Hypothalamus (tissue), 51 donors: Measurements from ENCODE around the gene DLEC1.

Source experiments
- DNase-seq, 51 donors: peaks; one replicate each; lab custom pipeline; 2025; lab: John Stamatoyannopoulos, UW

DLEC1 gene

GRCh38 chr3:38039101-38039898, at the start of gene DLEC1:
DLEC1 (plus strand) TSS chr3:38039208; CDS start chr3:38039226, 18 bp downstream.
- DNase-seq = peak in 20 of 51 donors; percentile 7 to 39 (median 27)

- no peak for DNase-seq
Observed at GRCh38 chr3:37989821-37990480, 49.1 kb upstream of the DLEC1 start.

GRCh38 chr3:37990527-37990926, 48.5 kb upstream of the DLEC1 start, which contains the start of gene VILL:
VILL (plus strand) TSS chr3:37990786; CDS start chr3:37993673, 2,887 bp downstream.
- DNase-seq = no peak

GRCh38 chr3:37991109-37991508, 47.9 kb upstream of the DLEC1 start:
- DNase-seq = no peak

- no peak for DNase-seq
Observed at GRCh38 chr3:37991823-37992222, 47.2 kb upstream of the DLEC1 start.

GRCh38 chr3:37992271-37993066, 46.5 kb upstream of the DLEC1 start:
- no peak for DNase-seq

- DNase-seq = no peak
Observed at GRCh38 chr3:37993067-37993455, 45.9 kb upstream of the DLEC1 start.

GRCh38 chr3:37993460-37993819, 45.6 kb upstream of the DLEC1 start:
- DNase-seq = no peak

- peak in 48 of 51 donors; percentile 17 to 88 (median 47) for DNase-seq
Observed at GRCh38 chr3:37993820-37994638, 45.0 kb upstream of the DLEC1 start.

- DNase-seq = no peak
Observed at GRCh38 chr3:37994639-37994972, 44.4 kb upstream of the DLEC1 start.

- DNase-seq = no peak
Observed at GRCh38 chr3:37995652-37996641, 43.1 kb upstream of the DLEC1 start.

- peak in 17 of 51 donors; percentile 8 to 60 (median 28) for DNase-seq
Observed at GRCh38 chr3:37996785-37997301, 42.2 kb upstream of the DLEC1 start.

- no peak for DNase-seq
Observed at GRCh38 chr3:37997342-37997741, 41.7 kb upstream of the DLEC1 start.

GRCh38 chr3:37997791-37998370, 41.1 kb upstream of the DLEC1 start:
- DNase-seq = no peak

GRCh38 chr3:37999836-38000235, 39.2 kb upstream of the DLEC1 start:
- no peak for DNase-seq

- DNase-seq = no peak
Observed at GRCh38 chr3:38000242-38000916, 38.6 kb upstream of the DLEC1 start.

GRCh38 chr3:38000965-38001455, 38.0 kb upstream of the DLEC1 start:
- DNase-seq = peak in 8 of 51 donors; percentile 15 to 49 (median 32)
